CD14-positive monocyte (primary cell): ENCODE results near the gene EPB41L2. TPM values are rescaled to one million over a fixed set of nuclear protein-coding genes. Genes with fewer than 3 reads are reported as not detected.
A peak's percentile ranks its signal among the peaks of the same experiment; 100 is the strongest.

ENCODE experiments used
- DNase-seq, 3 donors: peaks; one replicate each; pipeline ENCODE4 v3.0.0-alpha.2; 2011 to 2022
- H2AFZ ChIP-seq: 2 replicates; pipeline ENCODE4 v1.6.0; 2012; ENCODE audit warnings: mild to moderate bottlenecking, low read depth, low read length, inconsistent platforms; ENCODE audit not compliant: insufficient read depth, poor library complexity, severe bottlenecking
- H3K27ac ChIP-seq, 2 donors: 1 replicate in 1 of 2; 2 replicates in 1 of 2; pipeline ENCODE4 v1.5.1; 2012 to 2013; ENCODE audit warnings: low read length in 2 of 2, control low read depth in 1 of 2, inconsistent platforms in 1 of 2, low read depth in 1 of 2, mild to moderate bottlenecking in 1 of 2
- H3K27me3 ChIP-seq, 2 donors: one replicate each; pipeline versions ENCODE4 v1.6.0 to v1.6.1; 2011 to 2013; ENCODE audit warnings: low read length in 2 of 2; ENCODE audit not compliant: control insufficient read depth in 2 of 2, insufficient read depth in 2 of 2
- H3K36me3 ChIP-seq, 2 donors: replicated peaks in 1 of 2; 1 replicate in 1 of 2; 2 replicates in 1 of 2; pipeline versions ENCODE4 v1.5.1 to v1.6.1; 2012 to 2013; ENCODE audit warnings: low read length in 2 of 2, control low read depth in 1 of 2, inconsistent platforms in 1 of 2, mild to moderate bottlenecking in 1 of 2; ENCODE audit not compliant: insufficient read depth in 2 of 2, control insufficient read depth in 1 of 2
- H3K4me1 ChIP-seq, 2 donors: 1 replicate in 1 of 2; 2 replicates in 1 of 2; pipeline versions ENCODE4 v1.5.1 to v1.6.1; 2012 to 2013; ENCODE audit warnings: low read length in 2 of 2, control low read depth in 1 of 2, inconsistent platforms in 1 of 2, mild to moderate bottlenecking in 1 of 2, moderate library complexity in 1 of 2; ENCODE audit not compliant: insufficient read depth in 2 of 2, control insufficient read depth in 1 of 2
- H3K4me2 ChIP-seq: replicated peaks from 2 replicates; pipeline ENCODE3; 2012; ENCODE audit warnings: low read length, moderate library complexity, mild to moderate bottlenecking; ENCODE audit not compliant: poor library complexity, severe bottlenecking; ENCODE audit errors: extremely low read depth
- H3K4me3 ChIP-seq, 3 experiments: fragments of 200-600 bp in 1 of 3; sonication (generic) in 1 of 3; replicated peaks in 1 of 3; 1 replicate in 2 of 3; 2 replicates in 1 of 3; pipeline ENCODE4 v1.5.1; 2011 to 2013; ENCODE audit warnings: low read length in 3 of 3, mild to moderate bottlenecking in 3 of 3, control low read depth in 2 of 3, low read depth in 2 of 3, inconsistent platforms in 1 of 3, moderate library complexity in 1 of 3
- H3K79me2 ChIP-seq: 2 replicates; pipeline ENCODE4 v1.6.0; 2012; ENCODE audit warnings: mild to moderate bottlenecking, control low read depth, inconsistent platforms, low read length, moderate library complexity; ENCODE audit not compliant: insufficient read depth
- H3K9ac ChIP-seq: 2 replicates; pipeline ENCODE4 v1.6.0; 2017; ENCODE audit warnings: low read length, mild to moderate bottlenecking; ENCODE audit not compliant: insufficient read depth, poor library complexity, severe bottlenecking
- H3K9me3 ChIP-seq, 2 donors: replicated peaks in 1 of 2; 1 replicate in 1 of 2; 2 replicates in 1 of 2; pipeline versions ENCODE4 v1.5.1 to v1.6.1; 2012 to 2013; ENCODE audit warnings: low read length in 2 of 2, control low read depth in 1 of 2; ENCODE audit not compliant: control insufficient read depth in 1 of 2, insufficient read depth in 1 of 2
- H4K20me1 ChIP-seq: 2 replicates; pipeline ENCODE4 v1.6.0; 2012; ENCODE audit warnings: mild to moderate bottlenecking, low read length, control low read depth, moderate library complexity; ENCODE audit not compliant: insufficient read depth
- H3K27ac Mint-ChIP-seq, 7 donors: one replicate each; pipeline ENCODE4 v1.8.0; 2020; ENCODE audit warnings: mild to moderate bottlenecking in 7 of 7, mixed read lengths in 7 of 7, moderate library complexity in 6 of 7, inconsistent platforms in 2 of 7
- H3K27me3 Mint-ChIP-seq, 3 donors: one replicate each; pipeline ENCODE4 v1.8.0; 2021 to 2022; ENCODE audit warnings: low read depth in 3 of 3, mild to moderate bottlenecking in 3 of 3, mixed read lengths in 3 of 3, moderate library complexity in 3 of 3, inconsistent platforms in 1 of 3
- H3K36me3 Mint-ChIP-seq, 2 donors: one replicate each; pipeline ENCODE4 v1.8.0; 2020; ENCODE audit warnings: mixed read lengths in 2 of 2, inconsistent platforms in 1 of 2, mild to moderate bottlenecking in 1 of 2
- H3K4me1 Mint-ChIP-seq: one replicate; pipeline ENCODE4 v1.8.0; 2020; ENCODE audit warnings: mild to moderate bottlenecking, mixed read lengths
- H3K4me3 Mint-ChIP-seq, 2 donors: one replicate each; pipeline ENCODE4 v1.8.0; 2020; ENCODE audit warnings: mild to moderate bottlenecking in 2 of 2, mixed read lengths in 2 of 2, moderate library complexity in 1 of 2
- H3K9me3 Mint-ChIP-seq, 7 donors: one replicate each; pipeline ENCODE4 v1.8.0; 2020 to 2022; ENCODE audit warnings: mixed read lengths in 7 of 7, mild to moderate bottlenecking in 6 of 7, moderate library complexity in 6 of 7, inconsistent platforms in 2 of 7
- WGBS: methylation state at CpG from one replicate; pipeline ENCODE4 v1.1.5; 2013; ENCODE audit warnings: missing lambda C conversion rate; ENCODE audit not compliant: insufficient coverage; 5-methylcytosine and 5-hydroxymethylcytosine counted together
- intact Hi-C, 2 donors: fragments of 100-400 bp; cut with micrococcal nuclease; formaldehyde crosslinking; loops; one replicate each; pipeline versions ENCODE4 v1.15.0 to v1.15.1; 2023
- polyA plus RNA-seq, 3 donors: library from polyadenylated mRNA; depleted of rRNA in 1 of 3; unstranded in 2 of 3; stranded (reverse) in 1 of 3; fragments of 300-500 nt in 2 of 3; fragments of >200 nt in 1 of 3; fragmentation: Illumina TruSeq in 2 of 3; gene quantifications; 1 replicate in 2 of 3; 2 replicates in 1 of 3; pipeline ENCODE4 v1.2.3, GENCODE V29; 2012 to 2021
- TF ChIP-seq, protein P1 (sequence below): fragments of 200-600 bp; IDR thresholded peaks from one replicate; pipeline ENCODE4 v1.8.0; 2022; ENCODE audit warnings: antibody characterized with exemption, mild to moderate bottlenecking

Gene EPB41L2
- polyA plus RNA-seq, 3 donors: 3.4 to 7.2 (median 4.6) TPM

DNA sequence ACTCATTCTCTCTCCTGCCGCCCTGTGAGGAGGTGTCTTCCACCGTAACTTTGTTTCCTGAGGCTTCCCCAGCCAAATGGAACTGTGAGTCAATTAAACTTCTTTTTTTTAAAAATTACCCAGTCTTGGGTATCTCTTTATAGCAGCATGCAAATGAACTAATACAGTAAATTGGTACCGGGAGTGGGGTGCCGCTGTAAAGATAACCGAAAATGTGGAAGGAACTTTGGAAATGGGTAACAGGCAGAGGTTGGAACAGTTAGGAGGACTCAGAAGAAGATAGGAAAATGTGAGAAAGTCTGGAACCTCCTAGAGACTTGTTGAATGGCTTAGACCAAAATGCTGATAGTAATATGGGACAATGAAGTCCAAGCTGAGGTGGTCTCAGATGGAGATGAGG is 55.8 kb downstream of the EPB41L2 start:
- no peaks in the 10 kb centered on the region for H3K27me3 ChIP-seq
- TF ChIP-seq, protein P1, sequence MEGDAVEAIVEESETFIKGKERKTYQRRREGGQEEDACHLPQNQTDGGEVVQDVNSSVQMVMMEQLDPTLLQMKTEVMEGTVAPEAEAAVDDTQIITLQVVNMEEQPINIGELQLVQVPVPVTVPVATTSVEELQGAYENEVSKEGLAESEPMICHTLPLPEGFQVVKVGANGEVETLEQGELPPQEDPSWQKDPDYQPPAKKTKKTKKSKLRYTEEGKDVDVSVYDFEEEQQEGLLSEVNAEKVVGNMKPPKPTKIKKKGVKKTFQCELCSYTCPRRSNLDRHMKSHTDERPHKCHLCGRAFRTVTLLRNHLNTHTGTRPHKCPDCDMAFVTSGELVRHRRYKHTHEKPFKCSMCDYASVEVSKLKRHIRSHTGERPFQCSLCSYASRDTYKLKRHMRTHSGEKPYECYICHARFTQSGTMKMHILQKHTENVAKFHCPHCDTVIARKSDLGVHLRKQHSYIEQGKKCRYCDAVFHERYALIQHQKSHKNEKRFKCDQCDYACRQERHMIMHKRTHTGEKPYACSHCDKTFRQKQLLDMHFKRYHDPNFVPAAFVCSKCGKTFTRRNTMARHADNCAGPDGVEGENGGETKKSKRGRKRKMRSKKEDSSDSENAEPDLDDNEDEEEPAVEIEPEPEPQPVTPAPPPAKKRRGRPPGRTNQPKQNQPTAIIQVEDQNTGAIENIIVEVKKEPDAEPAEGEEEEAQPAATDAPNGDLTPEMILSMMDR: no peak
- Mint-ChIP-seq H3K27ac (peak overlapping the region in 1 of 7 donors; percentile 47), H3K27me3 (peaks cover 0 to 2% (median 0%) of the 10 kb centered on the region in 3 donors), H3K36me3 (peaks cover 1 to 9% of the 10 kb centered on the region in 2 donors), H3K4me1 (no peaks in the 10 kb centered on the region), H3K9me3 (peaks cover 8 to 27% (median 23%) of the 10 kb centered on the region in 7 donors), H3K4me3 (no peak overlapping the region)
- no peaks in the 10 kb centered on the region for H3K36me3 ChIP-seq
- H3K9me3 ChIP-seq: peaks cover 19 to 26% of the 10 kb centered on the region in 2 donors
- DNase-seq: no peak
- H3K27ac ChIP-seq: no peak overlapping the region
- WGBS: 98% methylated on average over 3 of the region's 5 CpGs
- no peaks in the 10 kb centered on the region for H3K4me1 ChIP-seq
- no peaks in the 10 kb centered on the region for H4K20me1 ChIP-seq
- H3K4me2 ChIP-seq: no peak overlapping the region
- H3K79me2 ChIP-seq: no peaks in the 10 kb centered on the region
- H3K4me3 ChIP-seq: no peak overlapping the region
- intact Hi-C loops: no loop called here
- H3K9ac ChIP-seq: no peak overlapping the region
- H2AFZ ChIP-seq: no peak overlapping the region

DNA sequence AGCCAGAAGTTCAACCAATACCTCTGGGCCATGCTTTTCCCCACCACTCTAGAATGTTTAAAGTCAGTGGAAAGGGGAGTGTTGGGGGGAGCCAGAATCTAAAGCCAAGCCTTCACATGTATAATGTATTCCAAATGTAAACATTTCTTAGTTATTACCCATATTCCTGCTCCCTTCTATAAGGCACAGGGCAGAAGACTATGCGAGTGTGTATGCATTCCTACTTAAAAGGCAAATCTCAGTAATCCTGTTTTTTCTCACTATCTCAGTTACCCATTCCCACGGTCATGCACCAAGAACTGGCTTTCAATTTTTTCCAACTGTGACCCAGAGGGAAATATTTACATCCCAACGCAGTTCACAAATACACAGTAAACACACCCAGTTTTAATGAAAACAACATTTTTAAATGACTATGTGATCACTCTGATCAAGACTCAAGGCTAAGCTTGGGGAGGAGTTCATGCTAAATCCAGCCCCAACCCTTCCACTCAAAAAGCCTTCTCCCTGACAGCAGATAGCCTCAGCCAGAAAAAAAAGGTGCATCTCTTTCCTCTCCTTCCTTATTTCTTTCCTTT is 57.5 kb downstream of the EPB41L2 start:
- no peak overlapping the region for H3K4me3 ChIP-seq
- 100% methylated on average over 2 of the region's 3 CpGs for WGBS
- no peak overlapping the region for H3K4me3 Mint-ChIP-seq
- H3K27ac Mint-ChIP-seq: no peak overlapping the region
- peaks cover 1 to 9% of the 10 kb centered on the region in 2 donors for H3K36me3 Mint-ChIP-seq
- H4K20me1 ChIP-seq: no peaks in the 10 kb centered on the region
- peaks cover 0 to 2% (median 0%) of the 10 kb centered on the region in 3 donors for H3K27me3 Mint-ChIP-seq
- H3K4me1 Mint-ChIP-seq: no peaks in the 10 kb centered on the region
- no peaks in the 10 kb centered on the region for H3K27me3 ChIP-seq
- H2AFZ ChIP-seq: no peak overlapping the region
- H3K9me3 Mint-ChIP-seq: peaks cover 8 to 27% (median 23%) of the 10 kb centered on the region in 7 donors
- H3K36me3 ChIP-seq: no peaks in the 10 kb centered on the region
- H3K9ac ChIP-seq: no peak overlapping the region
- DNase-seq: no peak
- H3K4me2 ChIP-seq: no peak overlapping the region
- H3K9me3 ChIP-seq: peaks cover 19% of the 10 kb centered on the region in 2 donors
- H3K4me1 ChIP-seq: no peaks in the 10 kb centered on the region
- no peak overlapping the region for H3K27ac ChIP-seq
- intact Hi-C loops: no loop called here
- H3K79me2 ChIP-seq: no peaks in the 10 kb centered on the region
- TF ChIP-seq, protein P1: no peak
